ENCODE results near the gene NRL. TPM values are rescaled to one million over a fixed set of nuclear protein-coding genes. Genes with fewer than 3 reads are reported as not detected.

NRL gene
- total RNA-seq, 2 experiments from 2014 or later = 4.6 to 7.5 TPM

DNA sequence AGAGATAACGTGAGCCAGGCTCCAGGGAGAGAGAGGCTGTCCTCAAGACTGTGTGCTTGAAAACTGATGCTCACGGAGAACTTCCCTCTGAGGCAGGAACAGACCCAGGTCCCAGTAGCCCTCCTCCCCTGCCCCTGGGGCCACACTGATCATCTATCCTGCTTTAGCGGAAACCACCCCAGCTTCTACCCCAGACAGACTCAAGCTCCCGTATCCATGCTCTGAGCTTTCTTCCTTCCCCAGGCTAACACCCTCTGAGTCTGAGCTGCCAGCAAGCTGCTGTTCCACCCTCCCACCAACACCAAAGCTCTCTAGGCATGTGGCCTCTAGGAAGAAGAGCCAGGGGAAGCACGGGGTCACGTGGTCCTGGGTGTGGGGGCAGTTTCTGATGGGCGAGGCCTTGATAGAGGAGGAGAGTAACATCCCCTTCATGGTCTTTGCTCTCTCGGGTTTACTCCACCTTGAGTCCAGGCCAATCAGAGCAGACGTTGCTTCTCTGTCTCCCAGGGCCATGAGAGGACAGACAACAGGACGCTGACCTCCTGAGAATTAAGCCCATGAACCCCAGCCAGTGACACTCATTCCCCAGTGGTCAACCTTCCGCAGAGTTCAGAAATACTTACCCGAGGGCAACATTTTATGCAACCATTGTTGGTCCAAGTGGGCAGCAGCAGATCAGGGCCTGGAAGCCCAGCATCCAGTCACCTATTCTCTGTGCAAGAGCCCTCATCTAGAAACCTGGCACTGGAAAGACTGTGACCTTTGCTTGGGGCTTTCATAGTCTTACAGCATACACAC, 19.3 kb downstream of the NRL start:
- no peaks in the 10 kb centered on the region for H4K20me1 ChIP-seq (ENCODE audit: insufficient read depth, low read length)
- H3K4me3 ChIP-seq (ENCODE audit: low read depth, low read length, poor library complexity, severe bottlenecking) = peak overlapping the region; percentile 81
- BruUV-seq (replicated peaks) = no TSS peak
- H2AFZ ChIP-seq (ENCODE audit: low read length) = peak overlapping the region; percentile 47; the same call in 1 of the 2 replicates
- H3K36me3 ChIP-seq (ENCODE audit: insufficient read depth, low read length) = no peaks in the 10 kb centered on the region
- CTCF ChIA-PET (ENCODE audit: unreplicated experiment) = interaction anchor here (1.0 to 1.9 kb wide), 3 partner anchors 15 to 66 kb away, joined by 3 to 5 read pairs (median 4); partner anchors contain the start of gene IRF9
- intact Hi-C loops (cut with micrococcal nuclease; ENCODE audit: unreplicated experiment) = no loop called here
- no peaks in the 10 kb centered on the region for H3K79me2 ChIP-seq (ENCODE audit: insufficient read depth, low read depth, low read length)
- peak overlapping the region; percentile 93 for H3K4me2 ChIP-seq (ENCODE audit: low read length)
- H3K9me2 ChIP-seq (ENCODE audit: insufficient read depth, low read length) = no peaks in the 10 kb centered on the region
- H3K4me1 ChIP-seq (ENCODE audit: insufficient read depth, low read length, poor library complexity, severe bottlenecking) = peaks cover 32% of the 10 kb centered on the region
- POLR2A ChIA-PET = interaction anchor here (0.6 to 6.8 kb wide), 11 partner anchors 12 to 541 kb away, joined by 3 to 80 read pairs (median 6); partner anchors contain the start of genes DCAF11, EMC9, FITM1 and IRF9
- TF ChIP-seq EZH2phosphoT487 (IDR thresholded peaks at IDR 0.05; ENCODE audit: borderline replicate concordance, low read depth, low read length) (no peak), CTCF (conservative IDR thresholded peaks at IDR 0.05; ENCODE audit: low read length) (no peak)
- H3K9me3 ChIP-seq (ENCODE audit: low read length) = no peaks in the 10 kb centered on the region
- peak; percentile 66 for DNase-seq (ENCODE audit: low spot score)
- peak overlapping the region; percentile 75 for H3K27ac ChIP-seq (ENCODE audit: low read depth, low read length, poor library complexity, severe bottlenecking)

DNA sequence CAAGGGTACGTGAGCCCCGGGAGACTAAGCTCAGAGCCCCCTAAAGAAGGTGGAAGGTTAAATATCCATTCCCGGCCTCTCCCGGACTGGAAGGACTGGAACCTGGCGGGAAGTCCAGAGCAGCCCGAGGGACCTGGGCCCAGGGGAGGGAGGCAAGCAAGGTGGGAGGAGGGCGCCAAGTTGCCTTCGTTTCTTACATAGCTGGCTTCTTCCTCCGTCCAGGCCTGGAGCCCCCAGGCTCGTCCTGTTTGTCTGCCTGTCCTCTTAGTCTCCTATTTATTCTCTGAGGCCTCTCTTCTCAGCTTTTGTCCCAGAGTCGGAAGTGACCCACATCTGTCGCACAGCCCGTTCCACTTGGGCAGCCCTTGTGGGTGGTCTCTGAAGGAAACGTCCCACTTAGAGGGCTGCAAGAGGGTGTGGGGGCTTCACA, 19.9 kb downstream of the NRL start:
- peak; percentile 52 for DNase-seq (ENCODE audit: low spot score)
- H3K27ac ChIP-seq (ENCODE audit: low read depth, low read length, poor library complexity, severe bottlenecking) = peak overlapping the region; percentile 75
- peak overlapping the region; percentile 81 for H3K4me3 ChIP-seq (ENCODE audit: low read depth, low read length, poor library complexity, severe bottlenecking)
- H3K36me3 ChIP-seq (ENCODE audit: insufficient read depth, low read length) = no peaks in the 10 kb centered on the region
- H3K4me1 ChIP-seq (ENCODE audit: insufficient read depth, low read length, poor library complexity, severe bottlenecking) = peaks cover 39% of the 10 kb centered on the region
- CTCF ChIA-PET (ENCODE audit: unreplicated experiment) = interaction anchor here (1.0 to 2.4 kb wide), 4 partner anchors 14 to 66 kb away, joined by 3 to 8 read pairs (median 4); partner anchors contain the start of gene IRF9
- peak overlapping the region; percentile 47; the same call in 1 of the 2 replicates for H2AFZ ChIP-seq (ENCODE audit: low read length)
- POLR2A ChIA-PET = interaction anchor here (1.3 to 6.8 kb wide), 10 partner anchors 13 to 118 kb away, joined by 3 to 80 read pairs (median 11); partner anchors contain the start of genes CHMP4A, DCAF11, EMC9 and FITM1
- no peaks in the 10 kb centered on the region for H4K20me1 ChIP-seq (ENCODE audit: insufficient read depth, low read length)
- no TSS peak for BruUV-seq (replicated peaks)
- H3K79me2 ChIP-seq (ENCODE audit: insufficient read depth, low read depth, low read length) = no peaks in the 10 kb centered on the region
- TF ChIP-seq EZH2phosphoT487 (IDR thresholded peaks at IDR 0.05; ENCODE audit: borderline replicate concordance, low read depth, low read length) = no peak
- TF ChIP-seq CTCF (conservative IDR thresholded peaks at IDR 0.05; ENCODE audit: low read length) = no peak
- H3K4me2 ChIP-seq (ENCODE audit: low read length) = peak overlapping the region; percentile 93
- intact Hi-C loops (cut with micrococcal nuclease; ENCODE audit: unreplicated experiment) = loop anchor here (1.0 kb wide), 5 partner anchors 13 to 81 kb away; partner anchors contain the start of genes DCAF11, IRF9, NRL and PSME2
- no peaks in the 10 kb centered on the region for H3K9me2 ChIP-seq (ENCODE audit: insufficient read depth, low read length)
- no peaks in the 10 kb centered on the region for H3K9me3 ChIP-seq (ENCODE audit: low read length)
